Body of pancreas (tissue), 4 donors: Measurements from ENCODE around the gene FOXN4. TPM values are rescaled to one million over a fixed set of nuclear protein-coding genes. Genes with fewer than 3 reads are reported as not detected.

ENCODE experiments used
- ATAC-seq: fragments of 150-250 bp; one replicate; pipeline ENCODE4 v1.9.1; 2016
- DNase-seq, 4 donors: peaks; one replicate each; pipeline ENCODE4 v3.0.0-alpha.2; 2019
- H3K27ac ChIP-seq, 4 donors: fragments of 200-600 bp; sonication (generic); 1 replicate in 3 of 4; 2 replicates in 1 of 4; pipeline versions ENCODE4 v1.5.1 to v1.6.1; 2016 to 2019; ENCODE audit warnings: mild to moderate bottlenecking in 1 of 4, mixed read lengths in 1 of 4, moderate library complexity in 1 of 4
- H3K27me3 ChIP-seq, 2 donors: fragments of 200-600 bp; sonication (generic); one replicate each; pipeline ENCODE4 v1.6.0; 2016; ENCODE audit warnings: mild to moderate bottlenecking in 1 of 2
- H3K36me3 ChIP-seq, 2 donors: fragments of 200-600 bp; sonication (generic); replicated peaks in 1 of 2; 2 replicates each; pipeline ENCODE4 v1.5.1; 2016; ENCODE audit warnings: low read depth in 2 of 2; ENCODE audit not compliant: insufficient read depth in 1 of 2
- H3K4me1 ChIP-seq: fragments of 200-600 bp; sonication (generic); one replicate; pipeline ENCODE4 v1.6.0; 2016
- H3K4me3 ChIP-seq, 2 donors: fragments of 200-600 bp; sonication (generic); 1 replicate in 1 of 2; 2 replicates in 1 of 2; pipeline ENCODE4 v1.5.1; 2016 to 2019
- H3K9me3 ChIP-seq, 3 donors: fragments of 200-600 bp; sonication (generic); 1 replicate in 2 of 3; 2 replicates in 1 of 3; pipeline ENCODE4 v1.5.1; 2016
- CTCF ChIP-seq, 7 experiments: fragments of 450-650 bp in 4 of 7; fragments of 200-600 bp in 3 of 7; sonication (generic) in 3 of 7; IDR thresholded peaks; one replicate each; pipeline ENCODE4 v1.5.1; 2016 to 2019; ENCODE audit warnings: antibody characterized with exemption in 7 of 7
- POLR2A ChIP-seq, 3 donors: fragments of 450-650 bp; IDR thresholded peaks; one replicate each; pipeline ENCODE4 v1.6.1; 2016; ENCODE audit warnings: antibody characterized with exemption in 3 of 3, mild to moderate bottlenecking in 2 of 3
- WGBS, 2 donors: methylation state at CpG; one replicate each; pipeline ENCODE4 v1.1.5; 2017; 5-methylcytosine and 5-hydroxymethylcytosine counted together
- intact Hi-C: fragments of 100-400 bp; cut with DNase I; formaldehyde crosslinking; loops from one replicate; pipeline ENCODE4 v1.15.1; 2023
- total RNA-seq, 2 donors: library from RNA; depleted of rRNA; stranded (reverse); fragments of >200 nt; gene quantifications; one replicate each; pipeline ENCODE4 v1.1.0, GENCODE V29; 2016

The FOXN4 gene
- total RNA-seq, 2 donors from 2014 or later: not detected

- TF ChIP-seq CTCF (IDR thresholded peaks at IDR 0.05) (no peak), POLR2A (IDR thresholded peaks at IDR 0.05) (no peak)
- DNase-seq (no peak), ATAC-seq (no peak)
- Histone ChIP-seq H3K36me3 (no peaks in the 10 kb centered on the region), H3K9me3 (no peaks in the 10 kb centered on the region), H3K27me3 (no peaks in the 10 kb centered on the region), H3K4me3 (no peak overlapping the region), H3K4me1 (no peaks in the 10 kb centered on the region), H3K27ac (no peak overlapping the region)
- intact Hi-C loops: no loop called here
- 62 to 66% methylated on average over 3 of the region's 3 CpGs for WGBS, 2 donors
Measured at GRCh38 chr12:109301643-109302168, 7.4 kb downstream of the FOXN4 start.

GRCh38 chr12:109299849-109300248, 9.2 kb downstream of the FOXN4 start:
- TF ChIP-seq CTCF (IDR thresholded peaks at IDR 0.05) (no peak), POLR2A (IDR thresholded peaks at IDR 0.05) (no peak)
- 82 to 87% methylated on average over 7 of the region's 7 CpGs for WGBS, 2 donors
- H3K9me3 ChIP-seq: no peaks in the 10 kb centered on the region
- DNase-seq: no peak
- no peaks in the 10 kb centered on the region for H3K36me3 ChIP-seq
- no peaks in the 10 kb centered on the region for H3K27me3 ChIP-seq
- no peak for ATAC-seq
- no peak overlapping the region for H3K4me3 ChIP-seq
- H3K4me1 ChIP-seq: no peaks in the 10 kb centered on the region
- intact Hi-C loops: no loop called here
- no peak overlapping the region for H3K27ac ChIP-seq

- ATAC-seq: no peak
- Histone ChIP-seq H3K36me3 (no peaks in the 10 kb centered on the region), H3K27ac (no peak overlapping the region), H3K4me3 (no peak overlapping the region), H3K9me3 (no peaks in the 10 kb centered on the region), H3K4me1 (no peaks in the 10 kb centered on the region), H3K27me3 (no peaks in the 10 kb centered on the region)
- intact Hi-C loops: no loop called here
- TF ChIP-seq CTCF (IDR thresholded peaks at IDR 0.05) (no peak), POLR2A (IDR thresholded peaks at IDR 0.05) (no peak)
- 54 to 62% methylated on average over 3 of the region's 3 CpGs for WGBS, 2 donors
- no peak for DNase-seq
Measured at GRCh38 chr12:109296431-109296830, 12.7 kb downstream of the FOXN4 start.

- H3K4me1 ChIP-seq: no peaks in the 10 kb centered on the region
- H3K27me3 ChIP-seq: no peaks in the 10 kb centered on the region
- no peak for TF ChIP-seq POLR2A (IDR thresholded peaks at IDR 0.05)
- no peak for TF ChIP-seq CTCF (IDR thresholded peaks at IDR 0.05)
- WGBS, 2 donors: 54 to 63% methylated on average over 7 to 12 of the region's 13 CpGs
- no peak overlapping the region for H3K4me3 ChIP-seq
- no peak for ATAC-seq
- no peak for DNase-seq
- no peak overlapping the region for H3K27ac ChIP-seq
- H3K36me3 ChIP-seq: no peaks in the 10 kb centered on the region
- intact Hi-C loops: no loop called here
- no peaks in the 10 kb centered on the region for H3K9me3 ChIP-seq
Measured at GRCh38 chr12:109295764-109296425, 13.2 kb downstream of the FOXN4 start.

- H3K4me3 ChIP-seq: no peak overlapping the region
- no peaks in the 10 kb centered on the region for H3K9me3 ChIP-seq
- H3K36me3 ChIP-seq: no peaks in the 10 kb centered on the region
- ATAC-seq (no peak), DNase-seq (no peak)
- H3K27me3 ChIP-seq: no peaks in the 10 kb centered on the region
- 30 to 57% methylated on average over 4 to 5 of the region's 5 CpGs for WGBS, 2 donors
- H3K4me1 ChIP-seq: no peaks in the 10 kb centered on the region
- TF ChIP-seq CTCF (IDR thresholded peaks at IDR 0.05) (no peak), POLR2A (IDR thresholded peaks at IDR 0.05) (no peak)
- H3K27ac ChIP-seq: no peak overlapping the region
- intact Hi-C loops: no loop called here
Measured at GRCh38 chr12:109294286-109294796, 14.7 kb downstream of the FOXN4 start.
